Measurements from ENCODE around the gene MTHFD2L.

The MTHFD2L gene

DNA sequence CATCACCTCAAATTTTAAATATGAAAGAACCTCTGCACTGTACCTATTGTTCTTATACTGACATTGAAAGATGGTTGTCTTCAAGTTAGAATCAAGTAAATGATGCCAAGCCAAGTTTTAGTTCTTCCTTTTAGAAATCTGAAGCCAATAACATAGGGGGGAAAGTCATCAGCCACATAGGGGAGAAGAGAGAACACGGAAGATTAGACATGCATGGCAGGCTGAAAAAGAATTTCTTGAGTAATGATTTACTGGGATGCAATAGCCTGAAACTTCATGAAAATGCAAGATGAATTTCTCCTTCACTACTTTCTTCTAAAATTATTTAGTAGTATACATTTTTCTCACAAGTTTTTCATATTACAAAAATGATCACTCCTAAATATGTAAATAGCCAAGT lies 136.8 kb downstream of the MTHFD2L start (continued):
- TF ChIP-seq ZBTB49 (tag by site-specific recombination; IDR thresholded peaks at IDR 0.05; ENCODE audit: low read depth) (no peak), ZNF311 (tag by site-specific recombination; IDR thresholded peaks at IDR 0.05; ENCODE audit: borderline replicate concordance) (no peak), ZNF214 (tag by site-specific recombination; IDR thresholded peaks at IDR 0.05; ENCODE audit: borderline replicate concordance) (no peak), ZNF626 (tag by site-specific recombination; IDR thresholded peaks at IDR 0.05) (no peak), ZNF184 (tag by site-specific recombination; IDR thresholded peaks at IDR 0.05) (no peak), ZNF132 (tag by site-specific recombination; IDR thresholded peaks at IDR 0.05; ENCODE audit: borderline replicate concordance) (no peak)

DNA sequence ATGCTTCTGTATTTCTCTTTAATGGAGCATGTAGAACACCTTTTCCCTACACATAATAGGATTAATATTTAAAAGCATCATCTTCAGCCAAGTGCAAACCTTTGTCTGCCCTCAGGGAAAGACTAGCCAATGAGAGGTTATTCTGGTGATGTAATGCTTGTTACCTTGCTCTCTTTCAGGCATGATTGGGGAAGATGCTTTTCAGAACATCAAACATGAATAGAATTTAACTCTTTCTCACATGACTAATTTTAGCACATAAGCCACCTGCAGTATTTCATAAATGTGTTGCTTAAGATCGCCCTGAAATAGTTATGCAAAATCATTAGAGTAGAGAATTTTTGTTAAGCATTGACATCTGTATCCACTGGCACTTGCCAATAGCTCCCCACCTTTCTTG lies 139.6 kb downstream of the MTHFD2L start:
- ChIA-PET CTCF (interaction anchor here (0.6 to 0.7 kb wide), 2 partner anchors 31 to 108 kb away, joined by 3 to 4 read pairs; no protein-coding TSS in a partner anchor), POLR2A (no interaction called here)
- Histone ChIP-seq H3K36me3 (ENCODE audit: control insufficient read depth in 2 of 2, insufficient read depth in 1 of 2, low read length in 2 of 2) (no peaks in the 10 kb centered on the region), H3K4me1 (ENCODE audit: control insufficient read depth, insufficient read depth, low read length) (no peaks in the 10 kb centered on the region), H3K9me3 (ENCODE audit: control insufficient read depth, insufficient read depth, low read depth, low read length) (no peaks in the 10 kb centered on the region), H3K27ac (ENCODE audit: extremely low read depth, low read depth, low read length) (no peak overlapping the region), H3K4me3 (ENCODE audit: low read depth, low read length) (no peak overlapping the region)
- TF ChIP-seq GLI2 (tag by site-specific recombination; IDR thresholded peaks at IDR 0.05; ENCODE audit: borderline replicate concordance, low read depth) (no peak), GFI1B (tag by site-specific recombination; IDR thresholded peaks at IDR 0.05) (no peak), ZIC2 (tag by site-specific recombination; IDR thresholded peaks at IDR 0.05) (no peak), ZNF626 (tag by site-specific recombination; IDR thresholded peaks at IDR 0.05) (no peak)
- TF ChIP-seq, protein P1, sequence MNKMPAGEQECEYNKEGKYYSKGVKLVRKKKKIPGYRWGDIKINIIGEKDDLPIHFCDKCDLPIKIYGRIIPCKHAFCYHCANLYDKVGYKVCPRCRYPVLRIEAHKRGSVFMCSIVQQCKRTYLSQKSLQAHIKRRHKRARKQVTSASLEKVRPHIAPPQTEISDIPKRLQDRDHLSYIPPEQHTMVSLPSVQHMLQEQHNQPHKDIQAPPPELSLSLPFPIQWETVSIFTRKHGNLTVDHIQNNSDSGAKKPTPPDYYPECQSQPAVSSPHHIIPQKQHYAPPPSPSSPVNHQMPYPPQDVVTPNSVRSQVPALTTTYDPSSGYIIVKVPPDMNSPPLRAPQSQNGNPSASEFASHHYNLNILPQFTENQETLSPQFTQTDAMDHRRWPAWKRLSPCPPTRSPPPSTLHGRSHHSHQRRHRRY (tag by site-specific recombination; IDR thresholded peaks at IDR 0.05), result no peak
- TF ChIP-seq, protein P2, sequence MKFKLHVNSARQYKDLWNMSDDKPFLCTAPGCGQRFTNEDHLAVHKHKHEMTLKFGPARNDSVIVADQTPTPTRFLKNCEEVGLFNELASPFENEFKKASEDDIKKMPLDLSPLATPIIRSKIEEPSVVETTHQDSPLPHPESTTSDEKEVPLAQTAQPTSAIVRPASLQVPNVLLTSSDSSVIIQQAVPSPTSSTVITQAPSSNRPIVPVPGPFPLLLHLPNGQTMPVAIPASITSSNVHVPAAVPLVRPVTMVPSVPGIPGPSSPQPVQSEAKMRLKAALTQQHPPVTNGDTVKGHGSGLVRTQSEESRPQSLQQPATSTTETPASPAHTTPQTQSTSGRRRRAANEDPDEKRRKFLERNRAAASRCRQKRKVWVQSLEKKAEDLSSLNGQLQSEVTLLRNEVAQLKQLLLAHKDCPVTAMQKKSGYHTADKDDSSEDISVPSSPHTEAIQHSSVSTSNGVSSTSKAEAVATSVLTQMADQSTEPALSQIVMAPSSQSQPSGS (tag by site-specific recombination; IDR thresholded peaks at IDR 0.05; ENCODE audit: low read depth), result no peak

- CTCF ChIA-PET, result interaction anchor here (0.7 to 1.9 kb wide), 2 partner anchors 16 to 115 kb away, joined by 4 to 6 read pairs; no protein-coding TSS in a partner anchor
- POLR2A ChIA-PET, result no interaction called here
- TF ChIP-seq AEBP2 (tag by site-specific recombination; IDR thresholded peaks at IDR 0.05; ENCODE audit: borderline replicate concordance), result no peak
- TF ChIP-seq ZNF544 (tag by site-specific recombination; IDR thresholded peaks at IDR 0.05), result no peak
- TF ChIP-seq ZNF140 (tag by site-specific recombination; IDR thresholded peaks at IDR 0.05), result no peak
- TF ChIP-seq TCF7L2 (IDR thresholded peaks at IDR 0.05; ENCODE audit: borderline replicate concordance, low read depth, low read length), result no peak
- TF ChIP-seq ZNF280C (tag by site-specific recombination; IDR thresholded peaks at IDR 0.05), result no peak
- TF ChIP-seq ZNF560 (tag by site-specific recombination; IDR thresholded peaks at IDR 0.05; ENCODE audit: borderline replicate concordance), result no peak
- no peak for TF ChIP-seq ZNF555 (tag by site-specific recombination; conservative IDR thresholded peaks at IDR 0.05)
- no peak for TF ChIP-seq ZNF121 (tag by site-specific recombination; IDR thresholded peaks at IDR 0.05)
- TF ChIP-seq GLI2 (tag by site-specific recombination; IDR thresholded peaks at IDR 0.05; ENCODE audit: borderline replicate concordance, low read depth), result no peak
- TF ChIP-seq ELK4 (IDR thresholded peaks at IDR 0.05; ENCODE audit: borderline replicate concordance, low read depth, low read length), result no peak
Measured at GRCh38 chr4:74304095-74304625, 146.2 kb downstream of the MTHFD2L start.

More at GRCh38 chr4:74304095-74304625, 146.2 kb downstream of the MTHFD2L start:
- no peaks in the 10 kb centered on the region for H3K36me3 ChIP-seq (ENCODE audit: control insufficient read depth in 2 of 2, insufficient read depth in 1 of 2, low read length in 2 of 2)
- no peaks in the 10 kb centered on the region for H3K4me1 ChIP-seq (ENCODE audit: control insufficient read depth, insufficient read depth, low read length)
- no peak overlapping the region for H3K27ac ChIP-seq (ENCODE audit: extremely low read depth, low read depth, low read length)
- H3K4me3 ChIP-seq (ENCODE audit: low read depth, low read length), result no peak overlapping the region
- H3K9me3 ChIP-seq (ENCODE audit: control insufficient read depth, insufficient read depth, low read depth, low read length), result no peaks in the 10 kb centered on the region
